ENCODE measurements around the gene KRT38. TPM values are rescaled to one million over a fixed set of nuclear protein-coding genes. Genes with fewer than 3 reads are reported as not detected.

The KRT38 gene
- total and polyA plus RNA-seq, 2 of the 8 experiments (the other 6 are each of a cell fraction or from before 2014, with no cell fraction given) = not detected

GRCh38 chr17:41393826-41394225 lies 47.0 kb downstream of the KRT38 start:
- Histone ChIP-seq H3K18ac (ENCODE audit: extremely low read depth, low read length) (no peak overlapping the region; the same call in 1 of the 2 replicates), H3K4me2 (ENCODE audit: insufficient read depth in 1 of 2, low read depth in 2 of 2, low read length in 2 of 2) (no peak overlapping the region), H4K91ac (replicated peaks; ENCODE audit: insufficient read length, low read length) (no peak overlapping the region), H4K20me1 (replicated peaks in 1 of 2; ENCODE audit: control insufficient read depth in 1 of 2, insufficient read depth in 2 of 2, low read length in 2 of 2) (no peaks in the 10 kb centered on the region), H3K56ac (replicated peaks; ENCODE audit: insufficient read length, low read depth, low read length) (no peak overlapping the region), H4K8ac (ENCODE audit: extremely low read depth, insufficient read depth, low read length) (no peak overlapping the region), H3K27ac (ENCODE audit: low read depth, low read length) (no peak overlapping the region), H3K4me3 (ENCODE audit: extremely low read depth in 1 of 4, insufficient read depth in 2 of 4, low read depth in 3 of 4, low read length in 4 of 4) (no peak overlapping the region), H2BK20ac (ENCODE audit: low read length) (no peak overlapping the region), H2AFZ (ENCODE audit: low read length) (no peak overlapping the region), H2BK12ac (ENCODE audit: low read depth, low read length) (no peak overlapping the region), H3K14ac (ENCODE audit: insufficient read length) (no peak overlapping the region), H2BK120ac (replicated peaks; ENCODE audit: low read depth, low read length) (no peak overlapping the region), H3K79me2 (ENCODE audit: control insufficient read depth in 1 of 2, insufficient read depth in 2 of 2, low read length in 2 of 2) (no peaks in the 10 kb centered on the region), H3K27me3 (replicated peaks in 1 of 4; ENCODE audit: control insufficient read depth in 3 of 4, extremely low read depth in 1 of 4, insufficient read depth in 3 of 4, low read length in 3 of 4) (no peaks in the 10 kb centered on the region), H3K79me1 (ENCODE audit: low read depth, low read length) (no peaks in the 10 kb centered on the region), H2AK5ac (ENCODE audit: low read depth, low read length) (no peak overlapping the region), H3K4ac (replicated peaks; ENCODE audit: insufficient read length, low read depth, low read length) (no peak overlapping the region), H3K23me2 (ENCODE audit: low read depth, low read length) (no peaks in the 10 kb centered on the region), H3K9me3 (ENCODE audit: insufficient read depth in 2 of 2, low read depth in 1 of 2, low read length in 1 of 2) (no peaks in the 10 kb centered on the region), H2BK5ac (ENCODE audit: low read depth, low read length) (no peak overlapping the region), H3K9ac (replicated peaks in 1 of 4; ENCODE audit: extremely low read depth in 1 of 4, low read depth in 3 of 4, low read length in 3 of 4) (no peak overlapping the region), H3K36me3 (ENCODE audit: control insufficient read depth in 2 of 4, insufficient read depth in 4 of 4, low read length in 3 of 4) (no peaks in the 10 kb centered on the region), H2BK15ac (ENCODE audit: low read length) (no peak overlapping the region), H3K4me1 (replicated peaks in 1 of 4; ENCODE audit: control insufficient read depth in 3 of 4, insufficient read depth in 4 of 4, low read length in 3 of 4) (no peaks in the 10 kb centered on the region), H3K23ac (ENCODE audit: insufficient read length) (no peak overlapping the region), H4K5ac (ENCODE audit: insufficient read length, low read depth, low read length) (no peak overlapping the region)
- CTCF ChIA-PET (ENCODE audit: partially characterized antibody) = interaction anchor here (0.9 kb wide), 1 partner anchor 156 kb away, joined by 3 read pairs; no protein-coding TSS in a partner anchor
- POLR2A ChIA-PET (ENCODE audit: partially characterized antibody) = no interaction called here
- 88% methylated on average over 10 of the region's 10 CpGs; no CpG with 5 or more reads in 1 of the 2 experiments for WGBS, 2 experiments (ENCODE audit: extremely low coverage in 1 of 2, insufficient coverage in 1 of 2, insufficient read length in 1 of 2, insufficient replicate concordance in 2 of 2, low coverage in 1 of 2, low lambda C conversion rate in 2 of 2, missing lambda C conversion rate in 1 of 2)
- DNase-seq (ENCODE audit: low read depth in 1 of 2, low spot score in 2 of 2) (no peak), FAIRE-seq (no peak)
- TF ChIP-seq BACH1 (IDR thresholded peaks at IDR 0.05; ENCODE audit: low read length) (no peak), SIX5 (IDR thresholded peaks at IDR 0.05; ENCODE audit: low read depth, low read length) (no peak), RNF2 (IDR thresholded peaks at IDR 0.05; ENCODE audit: borderline replicate concordance, low read depth, low read length, missing control alignments, poor library complexity, severe bottlenecking) (no peak), SP4 (IDR thresholded peaks at IDR 0.05; ENCODE audit: low read length) (no peak), TCF12 (IDR thresholded peaks at IDR 0.05; ENCODE audit: low read depth, low read length) (no peak), FOSL1 (IDR thresholded peaks at IDR 0.05; ENCODE audit: insufficient read depth, low read depth, low read length) (no peak), EP300 (IDR thresholded peaks at IDR 0.05; ENCODE audit: borderline replicate concordance in 1 of 2, low read depth in 2 of 2, low read length in 2 of 2) (no peak), SAP30 (IDR thresholded peaks at IDR 0.05; ENCODE audit: insufficient read depth, insufficient replicate concordance, low read length) (no peak)

Data from H1 (cell line).